ENCODE results near the gene CCT3.

The CCT3 gene

DNA sequence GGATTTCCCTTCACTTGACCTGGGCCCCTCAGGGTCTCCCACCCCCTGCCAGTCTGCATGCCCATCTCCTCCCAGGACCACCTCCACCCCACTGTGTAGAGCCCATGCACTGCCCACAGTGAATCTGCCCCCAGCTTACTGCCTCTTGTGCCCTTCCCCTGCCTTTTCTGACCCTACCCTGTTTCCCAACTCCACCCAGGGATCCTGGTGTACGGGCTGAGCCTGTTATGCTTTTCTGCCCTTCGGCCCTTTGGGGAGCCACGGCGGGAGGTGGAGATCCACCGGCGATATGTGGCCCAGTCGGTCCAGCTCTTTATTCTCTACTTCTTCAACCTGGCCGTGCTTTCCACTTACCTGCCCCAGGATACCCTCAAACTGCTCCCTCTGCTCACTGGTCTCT lies 52.0 kb downstream of the CCT3 start:
- Histone ChIP-seq H3K27me3 (ENCODE audit: control insufficient read depth, low read length) (no peaks in the 10 kb centered on the region), H3F3A (ENCODE audit: control insufficient read depth, insufficient read depth) (0 out of 2 replicates have a peak, but pooled peaks cover 3% of the 10 kb centered on the region), H3K9me3 (ENCODE audit: control insufficient read depth, insufficient read depth, low read length) (no peaks in the 10 kb centered on the region), H3K4me3 (ENCODE audit: low read length) (no peak overlapping the region), H3K9me2 (replicated peaks; ENCODE audit: control insufficient read depth, low read length) (no peaks in the 10 kb centered on the region), H3K27ac (ENCODE audit: low read depth, low read length) (no peak overlapping the region), H4K20me1 (ENCODE audit: control insufficient read depth, insufficient read depth, low read depth, low read length) (0 out of 2 replicates have a peak, but pooled peaks cover 1% of the 10 kb centered on the region), H3K4me1 (ENCODE audit: control insufficient read depth, low read length) (peaks cover 15% of the 10 kb centered on the region), H3K36me3 (ENCODE audit: control insufficient read depth, low read length) (peaks cover 15% of the 10 kb centered on the region), H3K4me2 (ENCODE audit: low read length) (no peak overlapping the region), H3K79me2 (ENCODE audit: control insufficient read depth, low read length) (peaks cover 32% of the 10 kb centered on the region)
- no peak for TF ChIP-seq EZH2phosphoT487 (IDR thresholded peaks at IDR 0.05; ENCODE audit: borderline replicate concordance, low read length)
- TF ChIP-seq, protein P1, sequence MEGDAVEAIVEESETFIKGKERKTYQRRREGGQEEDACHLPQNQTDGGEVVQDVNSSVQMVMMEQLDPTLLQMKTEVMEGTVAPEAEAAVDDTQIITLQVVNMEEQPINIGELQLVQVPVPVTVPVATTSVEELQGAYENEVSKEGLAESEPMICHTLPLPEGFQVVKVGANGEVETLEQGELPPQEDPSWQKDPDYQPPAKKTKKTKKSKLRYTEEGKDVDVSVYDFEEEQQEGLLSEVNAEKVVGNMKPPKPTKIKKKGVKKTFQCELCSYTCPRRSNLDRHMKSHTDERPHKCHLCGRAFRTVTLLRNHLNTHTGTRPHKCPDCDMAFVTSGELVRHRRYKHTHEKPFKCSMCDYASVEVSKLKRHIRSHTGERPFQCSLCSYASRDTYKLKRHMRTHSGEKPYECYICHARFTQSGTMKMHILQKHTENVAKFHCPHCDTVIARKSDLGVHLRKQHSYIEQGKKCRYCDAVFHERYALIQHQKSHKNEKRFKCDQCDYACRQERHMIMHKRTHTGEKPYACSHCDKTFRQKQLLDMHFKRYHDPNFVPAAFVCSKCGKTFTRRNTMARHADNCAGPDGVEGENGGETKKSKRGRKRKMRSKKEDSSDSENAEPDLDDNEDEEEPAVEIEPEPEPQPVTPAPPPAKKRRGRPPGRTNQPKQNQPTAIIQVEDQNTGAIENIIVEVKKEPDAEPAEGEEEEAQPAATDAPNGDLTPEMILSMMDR (IDR thresholded peaks at IDR 0.05; ENCODE audit: low read depth, low read length, poor library complexity, severe bottlenecking), result no peak

DNA sequence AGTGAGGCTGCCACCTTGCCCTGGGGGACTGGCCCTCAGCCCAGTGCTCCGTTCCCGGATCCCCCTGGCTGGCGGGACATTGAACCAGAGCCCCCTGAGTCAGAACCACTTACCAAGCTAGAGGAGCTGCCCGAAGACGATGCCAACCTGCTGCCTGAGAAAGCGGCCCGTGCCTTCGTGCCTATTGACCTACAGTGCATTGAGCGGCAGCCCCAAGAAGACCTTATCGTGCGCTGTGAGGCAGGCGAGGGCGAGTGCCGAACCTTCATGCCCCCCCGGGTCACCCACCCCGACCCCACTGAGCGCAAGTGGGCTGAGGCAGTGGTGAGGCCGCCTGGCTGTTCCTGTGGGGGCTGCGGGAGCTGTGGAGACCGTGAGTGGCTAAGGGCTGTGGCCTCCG lies 52.7 kb downstream of the CCT3 start:
- H3K9me3 ChIP-seq (ENCODE audit: control insufficient read depth, insufficient read depth, low read length), result no peaks in the 10 kb centered on the region
- H3K4me2 ChIP-seq (ENCODE audit: low read length), result no peak overlapping the region
- H4K20me1 ChIP-seq (ENCODE audit: control insufficient read depth, insufficient read depth, low read depth, low read length), result 0 out of 2 replicates have a peak, but pooled peaks cover 7% of the 10 kb centered on the region
- H3K4me1 ChIP-seq (ENCODE audit: control insufficient read depth, low read length), result peaks cover 21% of the 10 kb centered on the region
- H3K9me2 ChIP-seq (replicated peaks; ENCODE audit: control insufficient read depth, low read length), result no peaks in the 10 kb centered on the region
- H3K4me3 ChIP-seq (ENCODE audit: low read length), result no peak overlapping the region
- H3F3A ChIP-seq (ENCODE audit: control insufficient read depth, insufficient read depth), result 0 out of 2 replicates have a peak, but pooled peaks cover 3% of the 10 kb centered on the region
- no peak overlapping the region for H3K27ac ChIP-seq (ENCODE audit: low read depth, low read length)
- peaks cover 38% of the 10 kb centered on the region for H3K79me2 ChIP-seq (ENCODE audit: control insufficient read depth, low read length)
- H3K27me3 ChIP-seq (ENCODE audit: control insufficient read depth, low read length), result no peaks in the 10 kb centered on the region
- TF ChIP-seq EZH2phosphoT487 (IDR thresholded peaks at IDR 0.05; ENCODE audit: borderline replicate concordance, low read length), result no peak
- TF ChIP-seq, protein P1 (IDR thresholded peaks at IDR 0.05; ENCODE audit: low read depth, low read length, poor library complexity, severe bottlenecking), result no peak
- peaks cover 21% of the 10 kb centered on the region for H3K36me3 ChIP-seq (ENCODE audit: control insufficient read depth, low read length)

DNA sequence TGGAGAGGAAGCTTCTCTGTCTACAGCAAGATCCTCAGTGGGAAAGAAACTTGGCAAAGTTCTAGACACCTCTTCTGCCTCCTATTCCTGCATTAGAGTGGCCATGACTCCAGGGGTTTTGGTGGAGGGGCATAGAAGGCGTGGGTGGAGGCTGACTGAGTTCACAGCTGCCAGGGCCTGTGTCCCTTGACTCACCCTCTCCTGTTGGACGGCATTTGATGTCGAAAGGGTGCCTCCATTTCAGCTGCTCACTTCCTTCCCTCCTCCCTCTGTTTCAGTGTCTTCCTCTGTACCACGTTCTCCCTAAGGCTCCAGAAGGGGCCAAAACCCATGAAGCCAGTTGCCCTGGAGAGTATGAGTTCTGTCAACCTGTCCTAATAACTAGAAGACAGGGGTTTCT lies 53.3 kb downstream of the CCT3 start:
- H3K79me2 ChIP-seq (ENCODE audit: control insufficient read depth, low read length), result peaks cover 45% of the 10 kb centered on the region
- no peak overlapping the region for H3K4me3 ChIP-seq (ENCODE audit: low read length)
- no peak overlapping the region for H3K27ac ChIP-seq (ENCODE audit: low read depth, low read length)
- no peak for TF ChIP-seq EZH2phosphoT487 (IDR thresholded peaks at IDR 0.05; ENCODE audit: borderline replicate concordance, low read length)
- TF ChIP-seq, protein P1 (IDR thresholded peaks at IDR 0.05; ENCODE audit: low read depth, low read length, poor library complexity, severe bottlenecking), result no peak
- H3K9me3 ChIP-seq (ENCODE audit: control insufficient read depth, insufficient read depth, low read length), result no peaks in the 10 kb centered on the region
- H3K9me2 ChIP-seq (replicated peaks; ENCODE audit: control insufficient read depth, low read length), result no peaks in the 10 kb centered on the region
- peaks cover 27% of the 10 kb centered on the region for H3K4me1 ChIP-seq (ENCODE audit: control insufficient read depth, low read length)
- H4K20me1 ChIP-seq (ENCODE audit: control insufficient read depth, insufficient read depth, low read depth, low read length), result peaks cover 13% of the 10 kb centered on the region; the same call in 1 of the 2 replicates
- peaks cover 28% of the 10 kb centered on the region for H3K36me3 ChIP-seq (ENCODE audit: control insufficient read depth, low read length)
- no peak overlapping the region for H3K4me2 ChIP-seq (ENCODE audit: low read length)
- no peaks in the 10 kb centered on the region for H3F3A ChIP-seq (ENCODE audit: control insufficient read depth, insufficient read depth)
- H3K27me3 ChIP-seq (ENCODE audit: control insufficient read depth, low read length), result no peaks in the 10 kb centered on the region
